ENCODE measurements around the gene KCNE1.

KCNE1 gene

DNA sequence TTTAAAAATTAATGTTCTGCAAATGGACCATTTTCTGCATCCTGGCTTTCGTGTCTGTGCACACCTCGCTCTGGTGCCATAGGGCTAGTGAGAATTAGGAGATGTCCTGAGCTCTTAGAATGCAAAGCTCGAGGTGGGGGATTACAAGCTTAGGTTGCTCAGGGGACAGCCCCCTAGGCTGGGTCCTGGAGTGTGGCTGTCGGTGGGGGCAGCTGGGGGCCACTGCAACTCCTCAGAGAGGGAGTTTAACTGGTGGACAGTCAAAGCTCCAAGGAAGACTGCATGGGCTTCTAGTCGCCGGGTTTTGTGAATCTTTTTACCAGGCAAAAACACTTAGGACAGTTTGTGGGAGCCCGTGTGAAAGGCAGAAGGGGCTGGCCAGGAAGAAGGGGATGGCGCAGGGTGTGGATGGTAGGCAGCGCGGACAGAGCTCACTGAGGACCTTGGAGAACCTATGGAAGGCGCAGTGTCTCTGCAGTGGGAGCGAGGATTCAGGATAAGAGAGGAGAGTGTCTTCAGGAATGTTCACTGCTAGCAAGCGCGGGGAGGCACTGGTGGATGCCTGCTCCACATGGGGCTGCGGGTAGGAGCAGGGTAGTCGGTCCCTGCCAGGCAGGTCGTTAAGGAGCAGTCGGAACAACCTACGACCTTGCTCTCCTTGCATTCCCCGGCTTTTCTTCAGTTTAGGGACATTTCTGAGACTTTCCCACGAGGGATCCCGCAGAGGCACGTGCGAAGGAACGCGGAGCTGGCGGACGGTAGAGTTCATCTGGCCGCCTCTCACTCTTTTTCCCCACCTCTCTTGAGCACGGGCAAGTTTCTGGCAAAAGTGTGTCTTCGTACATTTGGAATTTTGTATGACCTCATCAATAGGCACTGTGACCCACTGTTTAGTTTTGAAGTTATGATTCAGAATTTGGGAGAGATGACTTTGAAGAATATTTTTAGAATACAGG is 12.9 kb upstream of the KCNE1 start:
- TF ChIP-seq ZFX (IDR thresholded peaks at IDR 0.05; ENCODE audit: borderline replicate concordance) (no peak), CTCF (IDR thresholded peaks at IDR 0.05) (no peak)
- no peak overlapping the region for H3K27ac ChIP-seq

DNA sequence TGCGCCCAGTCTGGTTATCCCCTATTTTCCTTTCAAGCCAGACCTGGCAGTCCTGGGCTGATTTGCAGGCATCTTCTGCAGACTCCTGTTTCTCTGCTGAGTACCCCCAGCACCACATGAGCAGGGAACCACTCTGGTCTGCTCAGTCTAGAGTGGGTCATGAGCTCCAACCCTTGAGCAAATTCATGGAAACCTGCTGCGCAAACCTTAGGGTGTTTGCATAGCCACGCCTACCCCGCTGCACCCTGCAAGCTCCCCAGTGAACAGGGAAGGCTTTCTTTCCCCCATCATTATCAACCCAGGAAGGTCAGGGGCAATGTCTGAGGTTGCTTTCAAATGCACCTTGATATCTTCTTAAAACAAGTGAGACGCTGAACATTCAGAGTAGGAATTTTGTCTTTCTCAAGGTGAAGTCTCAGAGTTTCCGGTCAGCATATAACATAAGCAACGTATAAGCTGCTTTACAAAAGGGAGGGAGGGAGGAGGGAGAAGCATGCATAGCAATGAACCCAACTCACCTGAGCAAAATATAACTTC is 11.1 kb upstream of the KCNE1 start:
- TF ChIP-seq ZFX (IDR thresholded peaks at IDR 0.05; ENCODE audit: borderline replicate concordance) (no peak), CTCF (IDR thresholded peaks at IDR 0.05) (no peak)
- no peak overlapping the region for H3K27ac ChIP-seq

DNA sequence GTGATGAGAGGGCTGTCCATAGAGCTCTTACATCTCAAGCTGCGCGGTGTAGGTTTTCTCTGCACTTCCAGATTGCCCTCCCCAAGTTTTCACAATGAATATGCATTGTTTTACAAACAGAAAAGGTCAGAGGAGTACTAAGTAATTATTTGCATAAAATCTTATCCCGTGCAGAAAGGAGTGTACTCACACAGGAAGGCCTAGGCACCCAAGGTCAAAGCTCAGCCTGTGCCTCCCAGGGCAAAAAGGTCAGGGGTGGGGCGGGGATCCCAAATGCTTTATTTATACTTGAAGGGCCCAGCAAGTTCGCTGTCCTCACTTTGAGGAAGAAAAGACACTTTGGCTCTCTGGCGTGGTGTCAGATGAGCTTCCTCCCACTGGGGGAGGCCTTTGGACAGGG is 10.3 kb upstream of the KCNE1 start:
- H3K27ac ChIP-seq: no peak overlapping the region
- TF ChIP-seq ZFX (IDR thresholded peaks at IDR 0.05; ENCODE audit: borderline replicate concordance) (no peak), CTCF (IDR thresholded peaks at IDR 0.05) (no peak)

GRCh38 chr21:34521561-34521960 is 9.6 kb upstream of the KCNE1 start:
- TF ChIP-seq ZFX (IDR thresholded peaks at IDR 0.05; ENCODE audit: borderline replicate concordance) (no peak), CTCF (IDR thresholded peaks at IDR 0.05) (no peak)
- H3K27ac ChIP-seq: no peak overlapping the region

DNA sequence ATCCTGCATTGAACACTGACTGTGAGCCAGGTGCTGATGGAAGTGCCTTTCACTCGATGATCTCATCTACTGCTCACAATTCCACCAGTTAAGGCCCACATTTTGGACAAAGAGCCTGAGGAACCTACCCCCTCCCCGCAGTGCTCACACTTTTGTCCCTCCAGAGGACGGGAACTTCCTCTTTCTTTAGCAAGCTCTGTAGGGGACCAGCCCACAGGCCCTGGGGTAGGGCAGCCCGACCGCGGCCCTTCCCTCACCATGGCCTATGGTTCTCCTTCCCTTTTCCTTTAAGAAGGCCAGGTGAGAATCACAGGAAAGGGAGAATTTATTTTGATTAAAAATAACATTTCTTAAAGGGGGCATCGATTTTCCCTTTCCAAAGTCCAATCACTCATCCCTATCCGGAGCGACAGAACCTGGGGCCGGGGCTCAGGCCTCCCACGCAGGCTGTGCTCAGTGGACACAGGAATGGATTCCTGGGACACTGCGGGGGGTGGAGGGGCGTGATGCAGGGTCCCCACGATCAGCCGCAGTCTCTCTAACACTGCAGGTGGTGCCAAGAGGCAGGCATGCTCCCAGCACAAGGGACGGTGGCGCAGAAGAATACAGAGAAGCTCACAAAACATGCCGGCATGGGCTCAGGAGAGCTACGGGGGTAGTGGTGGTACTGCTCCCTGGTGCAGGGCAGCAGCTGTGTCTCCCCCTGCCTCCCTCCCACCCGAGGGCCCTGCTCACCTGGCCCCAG is 8.9 kb upstream of the KCNE1 start:
- H3K27ac ChIP-seq: no peak overlapping the region
- no peak for TF ChIP-seq ZFX (IDR thresholded peaks at IDR 0.05; ENCODE audit: borderline replicate concordance)
- no peak for TF ChIP-seq CTCF (IDR thresholded peaks at IDR 0.05)

DNA sequence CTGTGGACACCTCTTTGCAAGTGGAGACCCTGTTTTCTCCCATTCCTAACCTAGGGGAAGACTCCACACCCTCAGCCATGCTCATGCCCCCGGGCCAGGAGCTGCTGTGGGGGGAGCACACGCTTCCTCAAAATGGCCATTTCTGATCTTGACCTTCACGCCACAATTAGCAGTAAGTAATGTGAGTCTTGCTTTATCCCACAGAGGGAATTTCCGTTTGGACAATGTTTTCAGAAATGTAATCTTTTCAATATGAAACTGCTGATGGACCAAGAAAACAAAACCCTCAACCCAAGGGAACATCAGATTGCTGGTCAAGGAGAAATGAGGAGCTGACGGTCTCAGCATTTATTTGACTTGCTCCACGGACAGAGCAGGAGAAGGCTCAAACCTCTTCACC is 8.3 kb upstream of the KCNE1 start:
- no peak overlapping the region for H3K27ac ChIP-seq
- TF ChIP-seq ZFX (IDR thresholded peaks at IDR 0.05; ENCODE audit: borderline replicate concordance) (no peak), CTCF (IDR thresholded peaks at IDR 0.05) (no peak)

All from 22Rv1 (cell line).